ENCODE measurements around the gene TES.

- TF ChIP-seq CTCF (IDR thresholded peaks at IDR 0.05) (no peak), POLR2A (IDR thresholded peaks at IDR 0.05) (no peak)
These were observed 74.1 kb downstream of the TES start for GRCh38 chr7:116284390-116284789.

Data from heart left ventricle (tissue), 13 donors.